ENCODE results near the gene TPPP3.

The TPPP3 gene

DNA sequence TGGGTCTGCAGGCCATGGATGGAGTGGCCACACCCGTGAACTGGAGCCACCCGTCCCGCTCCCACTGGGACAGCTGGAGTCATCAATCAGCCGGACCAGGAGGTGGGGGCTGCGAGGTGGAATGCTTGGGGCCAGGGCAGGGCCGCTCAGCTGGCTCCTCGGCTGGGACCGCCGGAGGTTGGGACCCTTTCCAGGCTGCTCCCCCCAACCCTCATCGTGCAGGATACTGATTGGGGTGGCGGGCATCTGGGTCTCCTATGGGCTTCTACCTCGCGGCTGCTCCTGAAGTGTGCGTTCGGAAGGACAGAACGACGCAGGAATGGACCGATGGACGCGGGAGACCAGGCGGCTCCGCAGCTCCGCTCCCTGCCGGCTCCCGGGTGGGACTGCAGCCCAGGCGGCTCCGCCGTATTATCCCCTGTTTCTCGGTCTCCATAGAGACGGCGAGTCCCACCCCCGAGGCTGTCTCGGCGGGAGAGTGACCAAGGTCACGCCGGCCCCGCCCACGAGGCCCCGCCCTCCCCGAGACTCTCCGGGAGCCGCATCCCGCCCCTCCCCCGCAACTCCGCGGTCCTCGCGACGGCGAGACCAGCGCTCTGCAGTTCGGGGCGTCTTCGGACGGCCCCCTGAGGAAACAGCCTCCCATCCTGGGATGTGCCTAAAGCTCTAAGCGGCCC, at the start of gene TPPP3:
Gene TPPP3, minus strand, starts transcription at position 388 of the 677 bp plus-strand sequence. CDS start 2,387 bp downstream, outside the sequence.
- peak; percentile 62 for DNase-seq (ENCODE audit: low read depth)

DNA sequence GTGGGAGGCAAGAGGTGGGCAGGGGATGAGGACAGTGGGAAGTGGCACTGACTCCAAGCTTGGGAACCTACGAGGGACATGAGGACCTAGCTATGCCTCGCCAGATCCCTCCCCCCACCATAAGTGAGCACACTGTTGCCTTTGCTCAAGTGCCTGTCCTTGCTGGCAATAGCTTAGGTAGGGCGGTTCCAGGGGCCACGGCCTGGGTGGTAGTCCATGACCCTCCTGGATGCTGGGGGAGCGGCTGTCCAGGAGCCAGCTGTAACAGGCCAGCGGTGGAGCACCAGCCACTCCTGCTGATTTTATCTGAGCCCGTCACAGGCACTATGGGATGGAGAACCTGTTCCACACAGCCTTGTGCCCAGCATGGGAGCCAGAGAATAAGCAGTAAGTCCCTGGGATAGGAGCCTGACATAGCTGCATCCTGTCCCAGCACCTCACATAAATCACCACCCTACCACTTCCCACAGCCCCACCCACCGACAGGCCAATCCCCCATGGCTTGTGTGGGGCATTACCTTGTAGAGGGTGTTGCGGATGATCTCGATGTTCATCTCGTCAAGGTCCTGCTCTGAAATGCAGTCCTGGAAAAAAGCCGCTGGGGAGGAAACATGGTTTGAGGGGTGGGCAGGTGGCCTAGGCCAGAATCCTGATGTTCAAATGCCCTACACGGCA, 49.4 kb upstream of the TPPP3 start:
- DNase-seq (ENCODE audit: low read depth), result no peak

DNA sequence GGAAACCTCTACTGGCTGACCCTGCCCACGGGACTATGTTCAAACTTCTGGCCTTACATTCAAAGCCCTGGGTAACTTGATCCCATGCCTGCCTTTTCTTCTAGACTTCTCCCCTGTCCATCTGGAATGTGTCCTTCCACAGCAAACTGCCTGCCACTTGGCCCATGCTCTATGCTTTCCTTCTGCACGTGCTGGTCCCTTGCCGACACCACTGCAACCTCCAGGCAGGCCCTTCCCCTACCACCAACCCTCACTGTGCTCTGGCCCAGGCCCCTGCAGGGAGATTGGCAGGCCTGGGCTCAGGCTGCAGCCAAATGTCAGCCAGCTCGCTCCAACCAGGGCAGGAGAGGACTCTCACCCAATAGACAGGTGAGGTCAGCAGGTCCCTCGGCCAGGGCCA, 48.6 kb upstream of the TPPP3 start:
- no peak for DNase-seq (ENCODE audit: low read depth)

DNA sequence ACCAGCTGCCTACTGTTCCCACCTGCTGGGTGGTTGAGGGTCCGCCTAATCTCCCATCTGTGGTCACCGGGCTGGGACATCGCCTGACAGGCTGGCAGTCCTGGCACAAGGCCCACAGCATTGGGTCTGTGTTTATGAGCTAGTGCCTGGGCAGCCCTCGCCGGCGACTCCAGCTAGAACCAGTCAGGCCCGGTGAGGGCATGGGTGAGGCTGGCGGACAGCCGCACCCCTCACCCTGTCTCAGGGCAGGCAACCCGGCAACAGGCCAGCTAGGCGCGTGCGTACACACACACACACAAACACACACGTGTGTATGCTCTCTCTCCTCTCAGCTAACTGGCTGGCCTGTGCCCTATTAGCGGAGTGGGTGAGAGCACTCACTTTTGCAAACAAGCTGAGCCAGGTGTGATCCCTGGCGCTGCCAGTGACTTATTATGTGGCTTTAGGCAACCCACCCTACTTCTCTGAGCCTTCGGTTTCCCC, 48.0 kb upstream of the TPPP3 start:
- DNase-seq (ENCODE audit: low read depth), result no peak

DNA sequence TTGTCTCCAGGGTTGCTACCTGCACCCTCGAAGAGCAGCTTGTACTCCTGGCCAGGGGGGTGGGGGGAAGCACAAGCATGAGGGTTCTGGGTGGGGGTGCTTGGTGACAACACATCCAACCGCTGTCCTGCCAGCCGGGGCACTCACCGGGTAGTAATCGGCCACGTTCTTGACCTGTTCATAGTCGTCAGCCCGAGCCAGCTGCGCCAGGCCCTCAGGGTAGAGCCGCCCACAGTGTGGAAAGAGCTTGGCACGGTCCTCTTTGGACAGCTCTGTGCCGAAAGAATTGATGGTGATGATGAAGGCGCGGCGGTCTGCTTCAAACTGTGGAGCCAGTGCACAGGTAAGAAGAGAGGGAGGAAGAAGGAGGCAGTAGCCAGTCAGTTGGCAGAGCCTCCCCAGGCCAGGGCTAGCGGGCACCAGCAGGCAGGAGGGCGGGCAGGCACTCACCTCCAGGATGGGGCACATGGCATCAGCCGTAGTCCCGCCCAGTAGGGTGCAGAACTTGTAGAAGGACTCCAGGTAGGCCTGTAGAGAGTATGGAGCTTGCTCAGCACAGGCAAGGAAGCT, 45.6 kb upstream of the TPPP3 start:
- DNase-seq (ENCODE audit: low read depth), result no peak

DNA sequence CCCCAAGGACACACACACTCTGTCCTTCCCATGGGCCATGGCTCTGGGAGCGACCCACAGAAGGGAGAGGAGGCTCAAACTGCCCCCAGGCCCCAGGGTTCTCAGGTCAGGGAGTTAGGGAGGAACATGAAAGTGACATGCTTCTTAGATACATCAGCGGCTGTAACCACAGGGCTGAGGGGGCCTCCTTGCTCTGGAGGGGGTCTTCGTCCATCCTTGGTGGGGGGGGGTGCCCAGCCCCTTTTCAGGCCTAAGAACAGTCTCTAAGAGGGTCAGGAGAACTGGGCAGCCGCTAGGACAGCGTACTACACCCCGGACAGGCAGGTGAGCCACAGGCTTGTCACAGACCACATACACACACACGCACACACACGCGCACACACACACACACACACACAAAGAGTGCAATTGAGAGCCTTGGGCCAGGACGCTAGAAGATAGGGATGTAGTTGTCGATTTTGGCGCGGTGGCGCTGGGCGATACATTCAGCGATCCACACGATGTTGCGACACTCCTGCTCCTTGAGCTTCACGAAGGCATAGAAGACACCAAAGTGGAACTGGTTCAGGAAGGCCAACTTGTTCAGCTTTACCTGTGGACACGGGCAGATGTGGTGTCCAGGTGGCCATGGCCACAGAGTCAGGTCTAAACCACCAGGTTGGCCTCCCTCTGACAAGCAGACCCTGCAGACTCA, 44.9 kb upstream of the TPPP3 start:
- DNase-seq (ENCODE audit: low read depth), result no peak

DNA sequence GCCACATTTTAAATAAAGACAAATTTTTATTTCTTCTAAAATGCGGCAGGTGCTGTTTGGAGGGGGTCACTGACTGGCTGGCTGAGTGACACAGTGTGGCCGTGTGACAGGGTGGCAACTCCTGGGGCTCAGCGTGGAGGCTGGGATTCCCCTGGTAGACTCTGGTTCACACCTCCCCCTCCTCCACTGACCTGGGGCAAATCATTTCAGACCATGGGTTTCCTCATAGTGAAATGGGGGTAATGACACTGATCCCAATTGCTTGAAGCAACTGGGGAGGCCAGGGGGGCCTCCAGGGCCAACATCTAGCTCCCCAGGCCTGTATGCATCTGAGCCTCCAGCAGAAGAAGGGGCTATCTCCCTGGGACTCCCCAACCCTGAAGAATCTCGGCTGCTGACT, 44.2 kb upstream of the TPPP3 start:
- DNase-seq (ENCODE audit: low read depth), result no peak

DNA sequence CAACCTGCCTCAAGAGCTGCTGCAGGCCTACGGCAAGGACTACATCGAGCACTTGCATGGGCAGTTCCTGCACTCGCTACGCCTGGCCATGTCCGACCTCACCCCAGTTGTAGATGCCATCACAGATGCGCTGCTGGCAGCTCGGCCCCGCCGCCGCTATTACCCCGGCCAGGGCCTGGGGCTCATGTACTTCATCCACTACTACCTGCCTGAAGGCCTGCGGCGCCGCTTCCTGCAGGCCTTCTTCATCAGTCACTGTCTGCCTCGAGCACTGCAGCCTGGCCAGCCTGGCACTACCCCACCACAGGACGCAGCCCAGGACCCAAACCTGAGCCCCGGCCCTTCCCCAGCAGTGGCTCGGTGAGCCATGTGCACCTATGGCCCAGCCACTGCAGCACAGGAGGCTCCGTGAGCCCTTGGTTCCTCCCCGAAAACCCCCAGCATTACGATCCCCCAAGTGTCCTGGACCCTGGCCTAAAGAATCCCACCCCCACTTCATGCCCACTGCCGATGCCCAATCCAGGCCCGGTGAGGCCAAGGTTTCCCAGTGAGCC, 43.4 kb upstream of the TPPP3 start:
- DNase-seq (ENCODE audit: low read depth), result no peak

DNA sequence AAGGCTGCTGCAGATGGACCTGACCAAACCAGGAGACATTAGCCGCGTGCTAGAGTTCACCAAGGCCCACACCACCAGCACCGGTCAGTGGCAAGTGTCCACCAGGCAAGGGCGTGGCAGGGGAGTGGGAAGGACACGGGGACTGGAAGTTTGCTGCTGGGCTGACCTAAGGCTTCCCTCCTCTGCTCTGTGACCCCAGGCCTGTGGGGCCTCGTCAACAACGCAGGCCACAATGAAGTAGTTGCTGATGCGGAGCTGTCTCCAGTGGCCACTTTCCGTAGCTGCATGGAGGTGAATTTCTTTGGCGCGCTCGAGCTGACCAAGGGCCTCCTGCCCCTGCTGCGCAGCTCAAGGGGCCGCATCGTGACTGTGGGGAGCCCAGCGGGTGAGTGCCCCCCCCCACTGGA, 42.5 kb upstream of the TPPP3 start:
- no peak for DNase-seq (ENCODE audit: low read depth)

DNA sequence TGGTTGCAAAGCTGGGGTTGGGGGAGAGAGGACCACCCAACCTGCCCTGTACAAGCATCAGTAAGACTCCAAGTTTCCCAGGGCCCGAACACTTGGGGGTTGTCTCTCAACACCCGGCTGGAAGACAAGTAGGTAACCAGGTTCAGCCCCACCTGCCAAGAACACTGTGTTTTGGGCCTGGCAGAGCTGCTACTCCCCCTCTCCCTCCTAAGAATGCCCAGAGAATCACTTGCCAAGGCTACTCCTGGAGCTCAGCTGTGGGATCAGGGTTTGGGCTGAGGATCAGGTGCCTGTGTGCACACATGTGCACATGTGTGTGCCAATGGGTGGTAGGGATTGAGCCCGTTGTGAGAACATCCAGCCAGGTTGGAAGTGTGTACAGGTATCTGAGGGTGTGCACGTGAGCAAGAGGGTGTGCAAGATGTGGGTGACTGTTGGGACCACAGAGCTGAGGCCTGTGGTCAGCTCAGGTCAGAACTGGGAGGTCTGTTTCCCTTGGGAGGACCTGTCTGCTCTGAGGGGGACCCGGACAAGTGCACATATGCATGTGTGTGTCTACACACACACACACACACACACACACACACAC, 39.9 kb upstream of the TPPP3 start:
- DNase-seq (ENCODE audit: low read depth), result no peak

DNA sequence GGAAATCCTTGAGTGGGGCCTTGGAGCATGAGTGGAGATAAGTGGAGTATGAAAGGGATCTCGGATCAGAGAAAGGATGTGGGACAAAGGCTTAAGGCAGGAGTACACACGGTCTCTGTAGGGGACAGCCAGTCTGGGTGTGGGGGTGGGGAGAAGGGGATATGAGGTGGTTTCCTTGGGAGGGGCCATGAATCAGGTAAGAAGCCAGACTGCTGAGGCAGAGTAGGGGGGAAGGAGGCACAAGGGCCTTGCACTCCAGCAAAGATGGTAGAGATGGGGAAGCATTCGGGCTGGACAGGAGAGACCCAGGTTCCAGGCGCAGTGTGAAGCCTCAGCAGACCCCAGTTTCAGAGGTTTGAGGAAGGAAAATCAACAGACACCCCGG, 39.2 kb upstream of the TPPP3 start:
- no peak for DNase-seq (ENCODE audit: low read depth)

DNA sequence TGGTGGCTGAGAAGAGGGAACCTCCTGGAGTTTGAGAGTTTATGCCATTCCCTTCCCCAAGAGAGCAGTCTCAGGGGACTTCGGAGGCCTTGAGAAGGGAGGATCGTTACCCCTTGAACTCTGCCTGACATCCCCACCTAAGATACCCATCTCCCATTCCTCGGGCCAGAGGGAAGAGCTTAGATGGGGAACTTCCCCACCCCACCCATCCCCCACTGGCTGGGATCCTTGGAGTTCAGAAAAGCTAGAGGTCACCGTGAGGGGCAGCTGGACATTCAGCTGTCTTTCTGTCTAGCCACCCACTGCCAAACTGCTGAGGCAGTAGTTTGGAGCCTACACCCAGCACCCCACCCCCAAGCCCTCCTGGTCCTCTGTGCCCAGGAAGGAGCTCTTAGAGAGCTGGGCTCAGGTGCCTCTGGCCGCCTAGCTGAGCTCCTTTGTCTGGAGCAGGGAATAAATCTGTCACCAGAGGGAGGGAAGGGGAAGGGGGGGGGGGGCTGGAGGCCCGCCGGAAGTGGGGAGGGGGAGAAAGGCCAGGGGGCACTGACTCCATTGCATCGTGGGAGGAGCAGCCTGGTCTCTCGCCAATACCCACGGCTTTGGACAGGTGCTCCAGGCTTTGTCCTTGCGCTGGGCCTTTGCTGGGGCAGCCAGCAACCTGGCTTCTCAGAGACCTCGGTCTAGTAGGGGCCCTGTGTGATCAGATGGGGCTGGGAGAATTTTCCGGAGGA, 38.6 kb upstream of the TPPP3 start:
- DNase-seq (ENCODE audit: low read depth), result no peak

DNA sequence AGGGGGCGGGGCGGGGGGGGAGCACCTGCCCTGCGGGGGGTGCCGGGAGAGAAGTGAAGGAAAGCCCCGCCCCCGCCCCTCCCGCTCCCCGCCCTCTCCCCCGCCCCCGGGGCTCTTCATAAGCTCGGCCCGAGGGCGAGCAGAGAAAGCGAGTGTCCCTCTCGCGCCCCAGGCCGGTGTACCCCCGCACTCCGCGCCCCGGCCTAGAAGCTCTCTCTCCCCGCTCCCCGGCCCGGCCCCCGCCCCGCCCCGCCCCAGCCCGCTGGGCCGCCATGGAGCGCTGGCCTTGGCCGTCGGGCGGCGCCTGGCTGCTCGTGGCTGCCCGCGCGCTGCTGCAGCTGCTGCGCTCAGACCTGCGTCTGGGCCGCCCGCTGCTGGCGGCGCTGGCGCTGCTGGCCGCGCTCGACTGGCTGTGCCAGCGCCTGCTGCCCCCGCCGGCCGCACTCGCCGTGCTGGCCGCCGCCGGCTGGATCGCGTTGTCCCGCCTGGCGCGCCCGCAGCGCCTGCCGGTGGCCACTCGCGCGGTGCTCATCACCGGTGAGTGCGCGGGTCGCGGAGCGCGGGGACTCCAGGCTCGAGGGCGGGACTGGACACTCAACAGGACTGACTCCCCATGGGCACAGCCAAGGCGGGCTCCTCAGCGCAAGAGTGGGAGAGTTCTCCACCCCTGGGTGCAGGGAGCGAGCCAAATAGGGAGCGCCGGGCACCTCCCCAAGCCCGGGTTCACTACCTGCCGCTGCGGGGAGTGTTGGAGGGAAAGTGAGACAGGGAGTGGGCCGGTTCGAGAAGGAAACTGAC, 37.9 kb upstream of the TPPP3 start, which contains the start of gene HSD11B2:
Gene HSD11B2, plus strand, starts transcription at position 145 of the 798 bp plus-strand sequence. Its CDS starts 128 bp downstream, at position 273.
- peak; percentile 26 for DNase-seq (ENCODE audit: low read depth)

DNA sequence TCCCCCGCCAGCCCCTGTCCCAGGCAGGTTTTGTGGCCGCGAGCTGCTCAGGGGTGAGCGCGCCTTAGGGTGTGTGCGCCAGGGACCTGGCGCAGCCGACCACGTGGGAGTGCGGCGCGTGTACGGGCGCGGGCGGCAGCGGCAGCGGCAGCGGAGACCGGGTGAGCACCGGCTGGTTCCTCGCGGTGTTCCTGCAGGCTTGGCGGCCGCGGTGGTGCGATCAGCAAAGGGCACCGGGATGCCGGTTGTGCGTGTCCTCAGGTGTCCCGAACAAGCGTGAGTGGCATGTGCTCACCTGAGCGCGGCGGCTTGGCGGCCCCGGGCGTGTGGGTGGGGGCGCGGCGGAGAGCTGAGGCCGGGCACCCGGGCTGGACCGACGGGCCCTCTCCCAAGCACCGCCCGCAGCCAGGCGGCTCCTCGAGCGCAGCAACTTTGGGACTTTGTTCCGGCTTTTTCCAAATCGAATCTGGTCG, 37.2 kb upstream of the TPPP3 start:
- DNase-seq (ENCODE audit: low read depth), result no peak

DNA sequence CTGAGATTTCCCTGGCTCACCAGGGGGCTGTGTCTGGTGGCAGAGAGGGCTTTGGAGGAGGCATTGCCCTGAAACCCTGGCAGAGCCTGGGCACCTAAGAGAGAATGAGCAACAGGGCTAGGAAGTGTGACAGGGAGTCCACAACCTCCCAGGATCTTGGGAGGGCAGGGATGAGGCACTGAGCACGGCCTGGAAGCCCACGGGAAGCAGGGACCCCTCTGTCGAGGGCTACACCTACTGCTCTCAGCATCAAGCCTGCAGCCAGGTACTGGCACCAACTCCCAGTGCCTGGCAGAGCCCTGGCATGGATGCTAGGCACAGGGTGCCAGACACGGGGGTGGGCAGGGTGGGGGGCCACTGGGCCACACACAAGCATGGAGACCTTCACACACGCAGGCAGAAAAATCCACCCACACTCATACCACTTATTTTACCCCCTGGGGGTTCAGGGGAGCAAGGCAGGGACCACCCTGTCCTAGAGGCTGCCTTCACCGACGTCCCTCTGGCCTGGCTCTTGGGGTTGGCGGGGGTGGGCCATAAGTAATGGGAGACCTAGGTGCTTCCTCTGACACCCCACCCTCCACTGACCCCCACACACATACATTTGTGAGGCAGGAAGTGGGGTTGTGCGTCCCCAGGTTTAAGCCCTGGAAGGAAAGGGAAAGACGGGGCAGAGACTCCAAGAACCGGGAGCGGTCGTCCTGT, 36.7 kb upstream of the TPPP3 start:
- DNase-seq (ENCODE audit: low read depth), result no peak

DNA sequence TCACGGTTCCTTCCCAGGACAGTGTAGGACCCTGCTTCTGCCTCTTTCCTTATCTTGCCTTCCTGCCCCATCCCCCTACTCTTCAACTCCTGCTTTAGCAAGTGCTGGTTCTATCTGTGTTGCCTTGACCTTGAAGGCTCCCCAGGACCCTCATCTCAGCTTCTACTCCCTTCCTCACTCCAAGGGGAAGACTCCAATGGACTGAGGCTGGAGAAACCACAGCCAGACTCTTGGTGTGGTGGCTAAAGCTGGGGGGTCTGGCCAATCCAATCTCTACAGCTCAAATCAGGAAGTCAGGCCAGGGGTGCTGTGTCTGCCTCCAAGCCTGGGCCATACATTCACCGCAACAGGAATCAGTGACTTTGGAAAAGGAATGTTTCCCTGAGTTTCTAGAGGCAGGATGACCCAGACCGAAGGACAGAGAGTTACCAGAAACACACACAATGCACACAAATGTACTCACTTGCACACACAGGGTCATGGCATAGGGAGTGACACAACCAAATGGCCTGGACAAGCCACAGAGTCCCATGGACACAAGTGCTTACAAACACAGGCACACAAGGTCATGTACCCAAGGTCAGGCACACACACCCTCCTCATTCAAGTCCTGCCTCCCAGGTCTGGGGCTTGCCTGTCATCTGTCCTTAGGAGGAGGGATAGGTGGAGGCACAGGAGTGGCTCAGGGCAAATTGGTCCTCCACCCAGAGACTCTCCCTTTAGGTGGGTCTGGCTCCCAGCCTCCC, 35.9 kb upstream of the TPPP3 start:
- no peak for DNase-seq (ENCODE audit: low read depth)

DNA sequence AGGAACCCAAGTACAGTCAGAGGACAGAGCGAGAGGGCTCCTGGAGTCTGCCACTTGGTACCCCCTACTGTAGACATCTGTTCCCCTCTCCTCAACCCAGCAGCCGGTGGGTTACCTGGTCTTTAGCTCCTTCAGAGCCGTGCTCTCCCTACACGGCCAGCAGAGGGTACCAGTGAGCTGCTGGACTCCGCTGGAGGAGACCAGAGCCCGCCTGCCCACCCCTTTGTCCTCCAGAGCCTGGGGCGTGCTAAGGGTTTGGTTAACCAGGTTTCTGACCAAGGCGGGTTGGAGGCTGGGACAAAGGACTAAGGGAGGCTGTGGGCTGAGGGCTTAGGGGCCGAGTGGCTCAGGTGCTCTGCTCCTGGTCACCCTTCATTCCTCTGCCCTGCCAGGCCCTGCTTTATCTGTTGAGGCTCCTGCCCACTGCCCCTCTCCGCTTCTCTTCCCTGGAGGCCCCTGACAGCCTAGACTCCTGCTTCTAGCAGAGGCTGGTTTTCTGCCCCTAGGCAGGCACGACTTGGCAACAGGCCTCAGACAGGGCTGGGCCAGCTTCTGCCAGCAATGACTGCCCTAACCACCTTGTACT, 34.9 kb upstream of the TPPP3 start:
- peak; percentile 44 for DNase-seq (ENCODE audit: low read depth)

DNA sequence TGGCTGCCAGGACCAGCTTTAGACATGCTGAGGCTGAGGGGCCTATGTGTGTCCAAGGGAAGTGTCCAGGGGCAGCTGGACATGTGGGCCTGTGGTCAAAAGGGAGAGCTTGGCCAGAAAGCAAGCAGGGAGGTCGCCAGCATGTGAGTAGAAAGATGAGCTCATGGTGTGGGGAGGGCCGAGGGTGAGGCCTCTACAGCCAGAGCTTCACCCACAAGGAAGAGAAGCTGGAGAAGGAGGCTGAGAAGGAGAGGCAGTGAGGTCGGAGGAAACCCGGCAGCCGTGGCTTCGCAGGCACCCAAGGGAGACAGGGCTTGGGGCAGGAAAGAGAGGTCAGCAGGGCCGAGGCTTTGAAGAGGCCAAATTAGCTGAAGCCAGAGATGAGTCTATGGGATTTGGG, 33.7 kb upstream of the TPPP3 start:
- no peak for DNase-seq (ENCODE audit: low read depth)

DNA sequence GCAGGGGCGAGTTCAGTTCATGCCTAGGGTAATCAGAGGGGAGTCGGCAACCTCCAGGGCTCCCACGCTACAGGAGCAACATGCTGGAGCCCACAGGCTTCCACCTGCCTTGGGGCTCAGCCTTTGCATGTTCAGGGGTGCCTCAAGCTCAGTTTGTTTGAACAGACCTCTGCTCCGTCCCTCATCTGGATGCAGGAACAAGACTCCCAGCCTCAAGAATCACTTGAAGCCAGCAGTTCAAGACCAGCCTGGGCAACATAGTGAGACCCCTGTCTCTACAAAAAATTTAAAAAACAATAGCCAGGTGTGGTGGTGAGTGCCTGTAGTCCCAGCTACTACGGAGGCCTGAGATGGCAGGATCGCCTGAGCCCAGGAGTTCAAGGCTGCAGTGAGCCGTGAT, 32.7 kb upstream of the TPPP3 start:
- no peak for DNase-seq (ENCODE audit: low read depth)

All from amniotic epithelial cell (primary cell).